Measurements from ENCODE around the gene TSPAN4. TPM values are rescaled to one million over a fixed set of nuclear protein-coding genes. Genes with fewer than 3 reads are reported as not detected.
A peak's percentile ranks its signal among the peaks of the same experiment; 100 is the strongest.

TSPAN4 gene
- total RNA-seq, 4 donors from 2014 or later: 25.1 to 75.0 (median 32.4) TPM

- peaks cover 28 to 87% (median 78%) of the 10 kb centered on the region in 4 donors for H3K4me1 ChIP-seq
- 3% methylated on average over 16 of the region's 22 CpGs; no CpG with 5 or more reads in 1 of the 2 donors for WGBS, 2 donors (ENCODE audit: low coverage in 1 of 2)
- peaks cover 0 to 14% (median 0%) of the 10 kb centered on the region in 4 donors for H3K36me3 ChIP-seq
- TF ChIP-seq CTCF (IDR thresholded peaks at IDR 0.05) (no peak), POLR2AphosphoS5 (IDR thresholded peaks at IDR 0.05) (no peak), POLR2A (IDR thresholded peaks at IDR 0.05) (no peak), EP300 (IDR thresholded peaks at IDR 0.05; ENCODE audit: low read depth) (no peak)
- H3K27me3 ChIP-seq: peaks cover 66% of the 10 kb centered on the region
- DNase-seq: no peak
- H3K9me3 ChIP-seq: no peaks in the 10 kb centered on the region
- peak overlapping the region; percentile 91 to 95 (median 94) for H3K27ac ChIP-seq
- intact Hi-C loops (cut with DNase I; ENCODE audit: low total_unique reads) (no loop called here), in situ Hi-C loops (cut with MboI; ENCODE audit: low pct_ligation_motif_present in 1 of 4, low pct_unique_long_range_greater_than_20kb in 1 of 4, low sequenced_read_pairs in 3 of 4) (no loop called here)
- peak overlapping the region; percentile 25 to 64 (median 46) for H3K4me3 ChIP-seq
Measured at GRCh38 chr11:826836-827145, 15.9 kb upstream of the TSPAN4 start.

GRCh38 chr11:827146-827896 is 15.3 kb upstream of the TSPAN4 start:
- intact Hi-C loops (cut with DNase I; ENCODE audit: low total_unique reads): no loop called here
- no peaks in the 10 kb centered on the region for H3K9me3 ChIP-seq
- peaks cover 0 to 14% (median 0%) of the 10 kb centered on the region in 4 donors for H3K36me3 ChIP-seq
- TF ChIP-seq CTCF (IDR thresholded peaks at IDR 0.05) (peak in 1 of 5 experiments; percentile 8), EP300 (IDR thresholded peaks at IDR 0.05; ENCODE audit: low read depth) (no peak), POLR2A (IDR thresholded peaks at IDR 0.05) (peak; percentile 72), POLR2AphosphoS5 (IDR thresholded peaks at IDR 0.05) (peak in 2 of 3 donors; percentile 4 to 41)
- peaks cover 70% of the 10 kb centered on the region for H3K27me3 ChIP-seq
- H3K4me3 ChIP-seq: peak overlapping the region; percentile 29 to 64 (median 46)
- peaks cover 31 to 89% (median 79%) of the 10 kb centered on the region in 4 donors for H3K4me1 ChIP-seq
- H3K27ac ChIP-seq: peak overlapping the region; percentile 91 to 95 (median 94)
- peak; percentile 74 for DNase-seq
- in situ Hi-C loops (cut with MboI; ENCODE audit: low pct_ligation_motif_present in 1 of 4, low pct_unique_long_range_greater_than_20kb in 1 of 4, low sequenced_read_pairs in 3 of 4): no loop called here
- WGBS, 2 donors (ENCODE audit: low coverage in 1 of 2): 12% methylated on average over 19 of the region's 66 CpGs; no CpG with 5 or more reads in 1 of the 2 donors

GRCh38 chr11:827897-828192 is 14.8 kb upstream of the TSPAN4 start, which contains the start of gene CRACR2B:
TSS of gene CRACR2B (plus strand) at chr11:827919. CDS start at chr11:828608, 689 bp downstream.
- peak; percentile 85 for DNase-seq
- TF ChIP-seq EP300 (IDR thresholded peaks at IDR 0.05; ENCODE audit: low read depth) (no peak), CTCF (IDR thresholded peaks at IDR 0.05) (no peak), POLR2AphosphoS5 (IDR thresholded peaks at IDR 0.05) (peak in 2 of 3 donors; percentile 38 to 46)
- Histone ChIP-seq H3K4me1 (peaks cover 33 to 92% (median 82%) of the 10 kb centered on the region in 4 donors), H3K4me3 (peak within 1 kb of the TSS; percentile 29 to 64 (median 46)), H3K27me3 (peaks cover 70% of the 10 kb centered on the region), H3K36me3 (peaks cover 0 to 14% (median 0%) of the 10 kb centered on the region in 4 donors), H3K9me3 (no peaks in the 10 kb centered on the region), H3K27ac (peak within 1 kb of the TSS; percentile 91 to 95 (median 94))
- intact Hi-C loops (cut with DNase I; ENCODE audit: low total_unique reads): no loop called here
- WGBS, 2 donors (ENCODE audit: low coverage in 1 of 2): 17 to 21% methylated on average over 1 to 5 of the region's 5 CpGs
- in situ Hi-C loops (cut with MboI; ENCODE audit: low pct_ligation_motif_present in 1 of 4, low pct_unique_long_range_greater_than_20kb in 1 of 4, low sequenced_read_pairs in 3 of 4): no loop called here

- TF ChIP-seq EP300 (IDR thresholded peaks at IDR 0.05; ENCODE audit: low read depth) (no peak), CTCF (IDR thresholded peaks at IDR 0.05) (no peak), POLR2AphosphoS5 (IDR thresholded peaks at IDR 0.05) (no peak), POLR2A (IDR thresholded peaks at IDR 0.05) (no peak)
- no peak for DNase-seq
- in situ Hi-C loops (cut with MboI; ENCODE audit: low pct_ligation_motif_present in 1 of 4, low pct_unique_long_range_greater_than_20kb in 1 of 4, low sequenced_read_pairs in 3 of 4) (no loop called here), intact Hi-C loops (cut with DNase I; ENCODE audit: low total_unique reads) (no loop called here)
- H3K27ac ChIP-seq: peak overlapping the region; percentile 91 to 95 (median 94)
- no peaks in the 10 kb centered on the region for H3K9me3 ChIP-seq
- peak overlapping the region in 1 of 4 donors; percentile 33 for H3K4me3 ChIP-seq
- WGBS, 2 donors (ENCODE audit: low coverage in 1 of 2): 82% methylated on average over 21 of the region's 21 CpGs; no CpG with 5 or more reads in 1 of the 2 donors
- peaks cover 70% of the 10 kb centered on the region for H3K27me3 ChIP-seq
- H3K4me1 ChIP-seq: peaks cover 36 to 89% (median 80%) of the 10 kb centered on the region in 4 donors
- H3K36me3 ChIP-seq: peaks cover 0 to 14% (median 0%) of the 10 kb centered on the region in 4 donors
Measured at GRCh38 chr11:828506-829175, 14.0 kb upstream of the TSPAN4 start.
